ENCODE results near the gene ZSCAN21.
"Not testable (repeated sequence)": the region's sequence is repeated elsewhere in the genome, so short reads cannot be mapped to it uniquely, and the experiment has no call there.

ZSCAN21 gene

GRCh38 chr7:100049441-100050291 is at the start of gene ZSCAN21:
TSS of gene ZSCAN21 (plus strand) at chr7:100049774. CDS start at chr7:100057007, 7,233 bp downstream.
- peak; percentile 83 to 86 for DNase-seq

DNA sequence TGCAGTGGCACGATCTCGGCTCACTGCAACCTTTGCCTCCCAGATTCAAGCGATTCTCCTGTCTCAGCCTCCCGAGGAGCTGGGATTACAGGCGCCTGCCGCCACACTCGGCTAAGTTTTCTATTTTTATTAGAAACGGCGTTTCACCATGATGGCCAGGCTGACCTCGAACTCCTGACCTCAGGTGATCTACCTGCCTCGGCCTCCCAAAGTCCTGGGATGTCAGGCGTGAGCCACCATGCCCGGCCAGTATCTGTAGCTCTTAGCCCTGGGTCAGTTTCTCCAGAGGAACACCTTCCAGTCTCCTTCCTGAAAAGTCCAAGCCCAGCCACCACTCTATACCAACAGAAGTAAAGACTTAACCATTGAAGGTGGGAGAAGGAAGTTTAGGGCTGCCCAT is 49.3 kb upstream of the ZSCAN21 start:
- DNase-seq, result no peak

DNA sequence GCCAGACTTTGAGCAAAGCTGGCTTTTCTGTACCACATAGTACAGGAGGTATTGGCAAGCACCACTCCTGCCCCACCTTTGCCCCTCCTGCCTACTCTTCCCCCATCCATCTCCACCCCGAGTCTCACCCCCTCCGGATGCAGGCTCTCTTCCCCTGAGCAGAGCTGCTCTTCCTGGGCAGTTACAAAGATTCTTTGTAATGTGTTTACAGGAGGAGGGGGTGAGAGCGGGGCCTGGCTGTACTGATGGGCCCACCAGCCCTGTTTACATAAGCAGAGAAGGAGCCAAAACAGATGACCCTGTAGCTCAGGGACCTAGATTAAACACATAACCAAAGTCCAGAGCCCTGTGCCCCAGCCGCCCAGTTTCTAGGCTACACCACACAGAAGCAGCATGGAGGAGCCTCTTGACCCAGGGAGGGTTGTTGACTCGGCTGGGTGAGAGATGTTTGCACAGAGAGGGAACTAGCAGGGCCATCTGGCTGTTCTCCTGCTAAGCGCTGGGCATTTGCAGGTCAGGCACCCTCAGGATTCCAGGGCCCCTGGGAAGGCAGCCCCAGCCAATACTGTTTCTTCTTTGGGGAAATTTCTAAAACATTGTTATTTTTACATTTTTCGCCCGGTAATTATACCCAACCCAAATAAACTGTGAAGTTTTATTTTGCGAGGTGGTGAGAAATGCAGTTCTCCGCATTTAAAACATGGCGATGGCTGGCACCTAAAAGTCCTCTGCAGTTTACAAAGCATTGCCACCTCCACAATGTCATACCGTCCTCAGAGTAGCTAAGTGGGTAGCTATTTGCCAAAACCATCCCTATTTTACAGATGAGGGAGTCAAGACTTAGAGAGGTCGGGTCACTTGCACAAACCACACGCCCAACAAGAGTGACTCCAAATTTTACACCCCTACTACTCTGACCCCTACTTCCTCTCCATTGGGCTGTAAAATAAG is 45.6 kb upstream of the ZSCAN21 start:
- DNase-seq, result peak; percentile 71 to 84

GRCh38 chr7:100007887-100008286 is 41.7 kb upstream of the ZSCAN21 start:
- DNase-seq, result no peak

GRCh38 chr7:100008525-100008924 is 41.0 kb upstream of the ZSCAN21 start:
- no peak for DNase-seq

DNA sequence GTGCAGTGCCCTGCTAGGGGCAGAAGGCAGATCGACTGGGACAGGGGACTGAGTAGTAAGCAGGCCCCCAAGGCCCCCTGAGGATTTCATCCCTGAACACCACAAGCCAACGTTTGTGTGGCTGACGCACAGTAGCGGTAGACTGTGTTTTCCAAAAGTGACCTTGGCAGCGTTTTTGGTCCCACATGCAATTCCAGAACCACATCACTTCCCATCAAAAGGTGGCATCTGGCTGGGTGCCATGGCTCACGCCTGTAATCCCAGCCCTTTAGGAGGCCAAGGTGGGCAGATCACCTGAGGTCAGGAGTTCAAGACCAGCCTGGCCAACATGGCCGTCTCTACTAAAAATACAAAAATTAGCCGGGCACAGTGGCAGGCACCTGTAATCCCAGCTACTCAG is 39.6 kb upstream of the ZSCAN21 start:
- not testable (repeated sequence) for DNase-seq

DNA sequence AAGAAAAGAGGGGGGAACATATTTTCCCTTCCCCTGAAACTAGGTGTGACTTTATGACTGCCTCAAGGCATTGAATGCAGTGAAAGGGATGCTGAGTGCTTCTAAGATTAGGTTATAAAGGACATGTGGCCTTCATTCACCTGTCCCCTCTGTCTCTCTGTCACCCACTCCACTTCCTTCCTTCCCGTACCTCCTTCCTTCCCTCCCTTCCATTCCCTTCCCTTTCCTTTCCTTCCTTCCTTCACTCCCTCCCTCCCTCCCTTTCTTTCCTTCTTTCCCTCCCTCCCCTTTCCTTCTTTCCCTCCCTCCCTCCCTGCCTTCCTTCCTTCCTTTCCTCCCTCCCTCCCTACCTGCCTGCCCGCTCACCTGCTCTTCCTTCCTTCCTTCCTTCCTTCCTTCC is 38.7 kb upstream of the ZSCAN21 start:
- no peak for DNase-seq

- no peak for DNase-seq
These were observed 38.1 kb upstream of the ZSCAN21 start for GRCh38 chr7:100011516-100011915.

- DNase-seq, result not testable (repeated sequence)
These were observed 36.9 kb upstream of the ZSCAN21 start for GRCh38 chr7:100012385-100013327.

- no peak for DNase-seq
These were observed 36.3 kb upstream of the ZSCAN21 start for GRCh38 chr7:100013328-100013676.

- DNase-seq, result peak; percentile 91 to 95
These were observed 34.1 kb upstream of the ZSCAN21 start, which contains the start of gene ZKSCAN1 for GRCh38 chr7:100015232-100016214. TSS of gene ZKSCAN1 (plus strand) at chr7:100015596. CDS start at chr7:100023507, 7,911 bp downstream.

- DNase-seq, result peak in 1 of 2 experiments; percentile 12
These were observed 33.2 kb upstream of the ZSCAN21 start for GRCh38 chr7:100016215-100016901.

DNA sequence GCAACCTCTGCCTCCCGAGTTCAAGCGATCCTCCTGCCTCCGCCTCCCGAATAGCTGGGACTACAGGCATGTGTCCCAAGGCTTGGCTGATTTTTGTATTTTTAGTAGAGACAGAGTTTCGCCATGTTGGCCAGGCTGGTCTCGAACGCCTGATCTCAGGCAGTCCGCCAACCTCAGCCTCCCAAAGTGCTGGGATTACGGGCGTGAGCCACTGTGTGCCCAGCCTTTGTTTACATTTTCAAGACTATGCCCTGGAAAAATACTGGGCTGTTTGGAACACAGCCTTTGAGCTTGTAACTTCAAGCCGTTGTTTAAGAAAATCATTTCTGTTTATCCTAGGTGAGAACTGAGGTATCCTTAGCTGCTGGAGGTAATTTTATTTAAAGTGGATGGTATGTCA is 32.3 kb upstream of the ZSCAN21 start:
- DNase-seq, result no peak

GRCh38 chr7:100017875-100018274 is 31.7 kb upstream of the ZSCAN21 start:
- DNase-seq, result no peak

DNA sequence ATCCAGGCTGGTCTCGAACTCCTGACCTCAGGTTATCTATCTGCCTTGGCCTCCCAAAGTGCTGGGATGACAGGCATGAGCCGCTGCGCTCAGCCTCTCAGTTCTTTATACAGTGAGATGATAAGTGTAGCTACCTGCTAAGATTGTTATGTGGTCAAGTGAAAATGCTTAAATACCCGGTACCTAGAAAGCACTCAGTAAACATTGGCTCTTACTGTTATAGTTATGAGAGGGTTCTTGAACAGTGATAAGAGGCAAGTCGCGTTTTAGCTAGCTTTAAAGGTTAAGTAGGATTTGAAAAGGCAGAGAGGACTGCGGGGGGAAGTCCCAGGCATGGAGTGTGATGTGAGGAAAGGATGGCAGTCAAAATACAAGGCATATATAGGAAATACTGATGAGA is 29.7 kb upstream of the ZSCAN21 start:
- no peak for DNase-seq

- DNase-seq, result no peak
These were observed 28.3 kb upstream of the ZSCAN21 start for GRCh38 chr7:100021297-100021696.

DNA sequence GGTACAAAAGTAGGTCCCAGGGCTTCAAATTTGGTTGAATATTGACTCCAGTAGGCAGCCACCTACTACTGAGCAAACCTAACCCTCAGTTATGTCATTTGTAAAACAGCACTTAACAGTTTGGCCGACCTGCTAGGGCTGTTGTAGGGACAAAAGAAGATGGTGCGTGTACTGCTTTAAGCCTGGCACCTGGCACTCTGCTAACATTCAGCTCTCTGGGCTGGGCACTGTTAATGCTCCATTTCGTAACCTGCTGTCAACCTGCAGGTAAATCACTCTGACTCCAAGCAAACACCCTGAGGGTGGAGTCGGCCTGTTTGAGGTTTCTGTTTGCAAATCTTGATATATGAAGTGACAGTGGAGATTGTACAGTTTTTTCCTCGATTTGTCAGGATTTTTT is 27.0 kb upstream of the ZSCAN21 start:
- peak; percentile 81 to 92 for DNase-seq

GRCh38 chr7:100023526-100023925 is 26.0 kb upstream of the ZSCAN21 start:
- no peak for DNase-seq

DNA sequence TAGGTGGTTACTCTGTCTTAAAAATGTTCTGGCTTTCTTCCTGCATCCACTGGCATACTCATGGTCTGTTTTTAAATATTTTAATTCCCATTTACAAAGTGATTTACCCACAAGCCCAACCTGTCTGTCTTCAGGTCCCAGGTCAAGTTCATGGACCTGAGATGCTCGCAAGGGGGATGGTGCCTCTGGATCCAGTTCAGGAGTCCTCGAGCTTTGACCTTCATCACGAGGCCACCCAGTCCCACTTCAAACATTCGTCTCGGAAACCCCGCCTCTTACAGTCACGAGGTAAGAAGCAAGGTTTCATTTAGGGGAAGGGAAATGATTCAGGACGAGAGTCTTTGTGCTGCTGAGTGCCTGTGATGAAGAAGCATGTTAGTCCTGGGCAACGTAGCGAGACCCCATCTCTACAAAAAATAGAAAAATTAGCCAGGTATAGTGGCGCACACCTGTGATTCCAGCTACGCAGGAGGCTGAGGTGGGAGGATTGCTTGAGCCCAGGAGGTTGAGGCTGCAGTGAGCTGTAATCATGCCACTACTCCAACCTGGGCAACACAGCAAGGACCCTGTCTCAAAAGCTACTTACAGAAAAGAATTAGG is 25.5 kb upstream of the ZSCAN21 start:
- no peak for DNase-seq

GRCh38 chr7:100027197-100027596 is 22.4 kb upstream of the ZSCAN21 start:
- no peak for DNase-seq

Data from NCI-H2081 (cell line).